Fibroblast of lung (primary cell): Measurements from ENCODE around the gene PCDH9.

ENCODE experiments used
- EZH2 ChIP-seq: IDR thresholded peaks from 2 replicates; pipeline ENCODE4 v1.5.1; 2012; ENCODE audit warnings: low read length, control low read depth, mild to moderate bottlenecking; ENCODE audit errors: missing control alignments
- TF ChIP-seq, protein P1 (sequence below), 2 donors: IDR thresholded peaks in 1 of 2; conservative IDR thresholded peaks in 1 of 2; 1 replicate in 1 of 2; 2 replicates in 1 of 2; pipeline ENCODE4 v1.5.1; 2011 to 2012; ENCODE audit warnings: low read length in 2 of 2, control low read depth in 1 of 2, inconsistent platforms in 1 of 2, low read depth in 1 of 2, mild to moderate bottlenecking in 1 of 2

- TF ChIP-seq, protein P1, sequence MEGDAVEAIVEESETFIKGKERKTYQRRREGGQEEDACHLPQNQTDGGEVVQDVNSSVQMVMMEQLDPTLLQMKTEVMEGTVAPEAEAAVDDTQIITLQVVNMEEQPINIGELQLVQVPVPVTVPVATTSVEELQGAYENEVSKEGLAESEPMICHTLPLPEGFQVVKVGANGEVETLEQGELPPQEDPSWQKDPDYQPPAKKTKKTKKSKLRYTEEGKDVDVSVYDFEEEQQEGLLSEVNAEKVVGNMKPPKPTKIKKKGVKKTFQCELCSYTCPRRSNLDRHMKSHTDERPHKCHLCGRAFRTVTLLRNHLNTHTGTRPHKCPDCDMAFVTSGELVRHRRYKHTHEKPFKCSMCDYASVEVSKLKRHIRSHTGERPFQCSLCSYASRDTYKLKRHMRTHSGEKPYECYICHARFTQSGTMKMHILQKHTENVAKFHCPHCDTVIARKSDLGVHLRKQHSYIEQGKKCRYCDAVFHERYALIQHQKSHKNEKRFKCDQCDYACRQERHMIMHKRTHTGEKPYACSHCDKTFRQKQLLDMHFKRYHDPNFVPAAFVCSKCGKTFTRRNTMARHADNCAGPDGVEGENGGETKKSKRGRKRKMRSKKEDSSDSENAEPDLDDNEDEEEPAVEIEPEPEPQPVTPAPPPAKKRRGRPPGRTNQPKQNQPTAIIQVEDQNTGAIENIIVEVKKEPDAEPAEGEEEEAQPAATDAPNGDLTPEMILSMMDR (conservative IDR thresholded peaks at IDR 0.05 in 1 of 2, IDR thresholded peaks at IDR 0.05 in 1 of 2; ENCODE audit: low read depth in 1 of 2, low read length in 2 of 2) = no peak
- TF ChIP-seq EZH2 = no peak
Measured at GRCh38 chr13:66560991-66561390, 669.1 kb downstream of the PCDH9 start.
